SKM-1 treated with dmso at 0.1 percent for 144 hours (cell line): ENCODE data around the gene SPTLC1.
A peak's percentile ranks its signal among the peaks of the same experiment; 100 is the strongest.
"Not testable (repeated sequence)": the region's sequence is repeated elsewhere in the genome, so short reads cannot be mapped to it uniquely, and the experiment has no call there.

Source experiments
- DNase-seq: peaks from one replicate; lab custom pipeline; 2025; ENCODE audit not compliant: unreplicated experiment; lab: John Stamatoyannopoulos, UW

The SPTLC1 gene

DNA sequence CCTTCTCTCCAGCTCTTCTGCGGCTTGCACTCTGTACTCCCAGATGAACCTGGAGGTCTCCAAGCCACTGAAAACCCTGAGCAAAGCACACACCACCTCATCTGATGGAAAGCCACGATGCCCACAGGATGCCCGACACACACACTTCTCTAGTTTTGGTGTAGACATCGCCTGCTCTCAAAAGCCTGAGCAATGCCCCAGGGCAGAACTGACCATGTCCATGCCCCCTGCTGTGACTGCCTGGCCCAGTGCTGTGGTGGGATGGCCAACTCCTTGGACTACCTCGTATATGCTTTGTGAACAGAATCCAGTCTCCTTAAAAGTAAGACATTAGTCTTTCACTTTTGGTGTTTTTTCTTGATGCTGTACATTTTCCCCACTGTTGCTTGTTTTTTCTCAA, 81.2 kb downstream of the SPTLC1 start:
- DNase-seq, result no peak

DNA sequence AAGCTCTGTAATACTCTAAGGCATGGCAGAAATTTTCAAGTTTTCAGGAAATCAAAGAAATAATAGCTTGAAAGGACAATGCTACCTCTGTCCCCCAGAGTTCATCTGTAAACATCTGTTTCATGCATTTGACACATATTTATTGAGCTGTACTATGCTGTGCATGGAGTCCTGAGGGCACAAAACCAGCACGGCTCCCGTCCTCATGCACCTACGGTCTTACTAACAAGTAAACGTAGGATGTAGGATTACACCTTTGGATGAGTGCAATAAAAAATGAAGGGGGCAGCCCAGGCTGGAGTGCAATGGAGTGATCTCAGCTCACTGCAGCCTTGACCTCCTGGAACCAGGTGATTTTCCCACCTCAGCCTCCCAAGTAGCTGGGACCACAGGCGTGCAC, 81.9 kb downstream of the SPTLC1 start:
- no peak for DNase-seq

DNA sequence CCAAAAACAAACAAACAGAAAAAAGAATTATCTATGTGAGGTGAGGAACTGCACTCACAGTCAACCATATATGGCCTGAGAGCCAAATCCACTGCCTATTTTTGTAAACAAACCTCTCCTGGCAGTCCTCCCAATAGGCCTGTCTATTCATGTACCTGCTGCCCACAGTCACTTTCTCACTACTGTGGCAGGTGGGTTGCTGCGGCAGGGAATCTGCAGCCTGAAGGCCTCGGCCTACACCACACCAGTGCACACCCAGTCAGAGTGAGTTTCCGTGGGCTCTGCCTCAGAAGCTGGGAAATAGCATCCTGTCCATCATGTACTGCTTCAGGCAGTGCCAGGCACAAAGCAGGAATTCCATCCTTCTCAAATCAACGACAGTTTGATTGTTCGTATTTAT, 82.3 kb downstream of the SPTLC1 start:
- DNase-seq, result no peak

DNA sequence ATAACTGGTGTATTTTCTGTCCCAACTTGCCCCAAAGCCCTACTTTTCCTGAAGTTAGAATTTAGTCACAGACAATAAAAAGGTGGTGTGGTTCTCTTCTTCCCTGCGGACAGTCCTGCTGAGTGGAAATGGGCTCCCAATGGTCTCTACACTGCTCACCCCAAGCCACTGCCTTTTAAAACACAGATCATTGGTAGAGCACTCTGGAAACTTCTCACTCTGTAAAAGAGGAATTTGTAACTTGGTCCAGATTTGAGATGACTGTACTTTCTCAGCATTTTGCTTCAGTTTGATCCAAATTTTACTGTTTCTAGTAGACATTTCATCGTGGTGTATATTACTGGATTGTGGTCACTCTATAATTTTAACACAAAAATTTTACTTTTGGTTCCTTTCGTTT, 84.8 kb downstream of the SPTLC1 start:
- no peak for DNase-seq

DNA sequence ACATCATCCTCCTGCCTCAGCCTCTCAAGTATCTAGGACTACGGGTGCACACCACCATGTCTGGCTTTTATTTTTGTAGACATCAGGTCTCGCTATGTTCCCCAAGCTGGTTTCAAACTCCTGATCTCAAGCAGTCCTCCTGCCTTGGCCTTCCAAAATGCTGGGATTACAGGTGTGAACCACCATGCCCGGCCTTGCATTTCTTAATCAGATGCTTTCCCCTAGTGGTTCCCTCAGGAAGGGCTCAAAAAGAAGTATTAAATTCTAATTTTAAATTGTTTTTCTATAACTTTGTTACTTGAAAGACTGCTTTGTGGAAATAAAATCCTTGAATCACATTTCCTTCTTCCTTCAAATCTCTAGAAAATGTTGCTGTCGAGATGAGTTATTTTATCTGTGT, 85.7 kb downstream of the SPTLC1 start:
- no peak for DNase-seq

DNA sequence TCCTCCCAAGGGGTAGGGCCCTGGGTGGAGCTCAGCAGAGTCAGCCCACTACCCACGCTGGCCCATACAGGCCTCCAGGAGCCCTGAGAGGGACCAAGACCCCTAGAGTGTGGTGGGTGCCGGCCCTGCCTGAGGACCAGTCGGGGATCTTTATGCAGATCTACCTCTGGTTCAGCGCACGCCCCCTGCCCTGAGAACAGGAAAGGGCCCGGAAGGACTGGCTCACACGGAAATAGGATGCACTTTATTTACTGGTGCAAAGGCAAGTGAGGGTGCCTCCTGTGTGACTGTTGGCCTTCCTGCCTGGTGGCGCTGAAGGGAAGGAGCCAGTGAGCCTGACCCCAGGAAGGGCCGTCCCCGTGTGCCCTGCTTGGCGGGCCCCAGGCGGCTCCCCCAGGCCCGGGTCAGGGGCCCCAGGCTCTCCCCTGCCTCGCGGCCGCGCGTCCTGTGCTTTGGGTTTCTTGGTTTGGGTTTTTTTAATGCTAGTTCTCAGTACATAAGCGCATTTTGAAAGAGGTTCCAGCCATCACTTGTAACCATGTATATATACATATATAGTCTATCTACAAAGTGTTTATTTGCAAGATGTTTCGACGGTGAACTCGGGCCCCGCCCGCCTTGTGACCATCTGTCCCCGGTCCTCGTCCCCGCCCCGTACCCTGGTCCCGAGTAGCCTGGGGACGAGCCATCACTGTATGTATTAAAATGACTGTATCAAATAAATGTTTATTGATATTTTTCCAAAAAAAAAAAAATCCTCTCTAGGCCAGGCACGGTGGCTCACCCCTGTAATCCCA, 88.8 kb downstream of the SPTLC1 start:
- DNase-seq, result no peak

DNA sequence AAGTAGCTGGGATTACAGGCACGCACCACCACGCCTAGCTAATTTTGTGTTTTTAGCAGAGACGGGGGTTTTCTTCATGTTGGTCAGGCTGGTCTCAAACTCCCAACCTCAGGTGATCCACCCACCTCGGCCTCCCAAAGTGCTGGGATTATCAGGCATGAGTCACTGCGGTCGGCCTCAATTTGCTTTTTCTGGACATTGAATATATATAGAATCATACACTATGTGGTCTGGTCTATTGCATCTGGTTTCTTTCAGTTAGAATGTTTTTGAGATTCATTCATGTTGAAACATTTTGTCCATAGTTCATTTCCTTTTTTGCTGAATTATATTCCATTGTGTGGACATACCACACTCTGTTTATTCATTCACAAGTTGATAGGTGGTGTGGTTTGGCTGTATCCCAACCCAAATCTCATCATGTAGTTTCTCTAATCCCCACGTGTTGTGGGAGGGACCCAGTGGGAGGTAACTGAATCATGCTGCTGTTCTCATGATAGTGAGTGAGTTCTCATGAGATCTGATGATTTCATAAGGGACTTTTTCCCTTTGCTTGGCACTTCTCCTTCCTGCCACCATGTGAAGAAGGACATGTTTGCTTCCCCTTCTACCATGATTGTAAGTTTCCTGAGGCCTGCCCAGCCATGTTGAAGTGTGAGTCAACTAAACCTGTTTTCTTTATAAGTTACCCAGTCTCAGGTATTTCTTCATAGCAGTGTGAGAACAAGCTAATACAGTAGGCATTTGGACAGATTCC, 93.2 kb downstream of the SPTLC1 start:
- not testable (repeated sequence) for DNase-seq

DNA sequence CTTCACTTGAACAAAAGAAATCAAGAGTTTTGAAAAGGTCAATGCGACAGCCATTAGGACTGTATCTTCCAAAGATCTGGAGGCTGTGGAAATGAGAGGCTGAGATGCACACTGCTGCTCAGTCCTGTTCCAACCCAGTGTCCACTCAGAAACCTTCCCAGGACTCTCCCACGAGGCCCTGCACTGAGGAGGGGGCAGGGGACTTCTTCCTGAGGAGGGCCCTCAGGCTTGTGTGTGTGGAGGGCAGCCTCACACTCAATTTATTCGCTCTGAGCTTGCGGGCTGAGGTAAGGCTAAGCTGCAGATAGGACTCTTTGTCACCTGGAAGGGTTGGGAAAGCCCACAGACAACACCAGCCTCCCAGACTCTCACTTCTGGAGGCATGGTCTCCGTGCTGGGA, 95.6 kb downstream of the SPTLC1 start:
- DNase-seq, result no peak

DNA sequence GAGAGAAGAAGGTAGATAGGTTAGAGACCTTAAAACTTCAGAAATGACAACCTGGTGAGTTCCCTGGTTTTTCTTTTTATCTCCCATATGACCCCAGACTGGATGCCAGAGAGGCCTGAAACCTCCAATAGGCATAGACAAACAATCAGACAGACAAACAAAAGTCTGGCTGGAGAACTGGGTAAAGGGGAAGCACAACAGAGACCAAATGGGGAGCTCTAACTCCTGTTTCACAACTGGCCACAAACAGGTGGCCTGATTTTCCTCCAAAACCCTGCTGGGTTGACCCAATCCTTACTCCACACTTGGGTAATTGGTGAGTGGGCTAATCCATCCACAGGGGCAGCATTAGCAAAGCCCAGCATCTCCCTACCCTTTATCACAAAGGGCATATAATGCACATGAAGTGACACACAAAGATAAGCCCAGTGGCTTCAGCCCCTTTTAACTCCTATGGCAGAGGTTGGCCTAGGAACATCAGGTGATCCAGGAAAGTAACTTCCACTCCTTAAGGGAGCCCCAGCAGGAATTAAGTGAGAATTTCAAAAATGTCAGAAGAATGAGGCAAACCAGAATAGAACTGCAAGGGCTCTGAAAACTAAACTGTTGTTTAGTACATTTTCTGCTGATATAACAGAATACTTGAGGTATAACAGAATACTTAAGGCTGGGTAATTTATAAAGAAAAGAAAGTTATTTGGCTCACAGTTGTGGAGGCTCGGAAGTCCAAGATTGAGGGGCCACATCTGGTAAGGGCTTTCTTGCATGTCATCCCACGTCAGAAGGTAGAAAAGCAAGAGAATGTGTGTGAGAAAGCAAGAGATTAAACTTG, 104.3 kb downstream of the SPTLC1 start:
- peak; percentile 21 for DNase-seq

DNA sequence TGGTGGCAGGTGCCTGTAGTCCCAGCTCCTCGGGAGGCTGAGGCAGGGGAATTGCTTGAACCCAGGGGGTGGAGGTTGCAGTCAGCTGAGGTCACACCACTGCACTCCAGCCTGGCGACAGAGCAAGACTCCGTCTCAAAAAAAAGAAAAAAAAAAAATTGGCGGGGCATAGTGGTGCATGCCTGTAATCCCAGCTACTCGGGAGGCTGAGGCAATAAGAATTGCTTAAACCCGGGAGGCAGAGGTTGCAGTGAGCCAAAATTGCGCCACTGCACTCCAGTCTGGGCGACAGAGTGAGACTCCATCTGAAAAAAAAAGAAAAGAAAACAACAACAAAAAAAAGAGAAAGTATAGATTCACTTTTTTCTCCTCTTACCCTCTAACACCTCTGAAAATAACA, 105.0 kb downstream of the SPTLC1 start:
- peak; percentile 18 for DNase-seq

DNA sequence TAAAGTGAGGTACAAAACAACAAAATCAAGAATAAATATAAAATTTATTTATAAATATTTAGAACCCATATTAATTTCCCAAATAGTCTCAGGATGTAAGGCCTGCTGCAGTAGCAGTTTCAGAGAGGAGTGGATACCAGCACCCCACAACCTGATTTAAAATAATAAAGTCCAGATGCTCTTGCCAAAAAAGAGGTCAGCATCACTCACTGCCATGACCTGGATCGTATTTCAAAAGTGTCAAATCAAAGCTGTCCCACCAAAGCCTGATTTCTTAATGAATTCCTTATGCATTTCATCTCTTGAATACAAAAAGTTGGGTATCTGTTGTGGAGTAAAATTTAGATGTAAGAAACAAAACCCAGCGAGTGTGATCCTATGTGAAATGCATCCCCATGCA, 107.2 kb downstream of the SPTLC1 start:
- no peak for DNase-seq

DNA sequence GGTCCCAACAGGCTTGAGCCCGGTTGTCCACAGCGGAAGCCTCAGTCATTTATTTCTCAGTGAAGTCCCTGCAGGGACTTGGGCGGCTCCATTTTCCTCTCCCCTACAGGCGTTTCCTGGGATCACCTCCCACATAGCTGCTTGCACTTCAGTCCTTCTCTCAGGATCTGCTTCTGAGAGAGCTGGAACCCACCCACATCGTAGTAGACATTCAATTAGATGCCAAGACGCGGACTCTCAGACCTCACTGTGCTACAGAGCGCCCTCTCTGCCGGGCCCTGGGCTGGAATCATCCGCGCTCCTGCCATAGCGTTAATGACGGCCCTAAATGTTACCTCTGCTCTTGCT, 111.2 kb downstream of the SPTLC1 start:
- DNase-seq, result no peak

DNA sequence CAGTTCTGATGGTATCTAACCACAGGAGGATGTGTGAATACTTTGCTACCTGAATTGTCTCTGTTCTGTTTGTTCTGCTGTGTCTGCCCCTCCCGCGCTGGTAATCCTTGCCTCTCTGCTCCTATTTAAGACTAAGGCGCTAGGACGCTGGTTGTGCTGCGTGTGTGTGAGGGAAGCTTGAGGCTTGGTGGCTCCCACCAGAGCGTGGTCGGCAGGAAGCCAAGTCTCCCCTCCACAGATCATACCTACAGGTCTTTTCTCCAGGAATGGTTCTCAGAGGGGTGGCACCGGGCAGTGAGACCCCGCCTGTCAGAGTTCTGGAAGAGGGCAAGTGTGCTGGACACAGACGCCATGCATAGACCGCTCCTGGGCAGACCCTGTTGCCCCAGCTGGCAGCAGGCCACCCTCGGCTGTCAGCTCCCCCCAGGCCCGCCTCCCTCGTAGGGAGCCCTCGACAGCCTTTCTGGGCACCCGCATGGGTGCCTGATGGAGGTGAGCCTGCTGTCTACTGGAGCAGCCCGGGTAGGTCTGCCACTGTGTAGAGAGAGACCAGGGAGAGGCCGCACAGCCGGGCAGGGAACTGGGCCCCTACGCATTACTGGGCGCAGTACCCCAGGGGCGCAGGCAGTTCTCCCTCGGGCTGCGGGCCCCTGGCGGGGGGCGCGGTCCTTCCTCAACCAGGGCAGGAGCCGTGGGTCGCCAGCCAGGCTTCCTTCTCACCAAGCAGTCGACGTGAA, 111.7 kb downstream of the SPTLC1 start:
- no peak for DNase-seq

DNA sequence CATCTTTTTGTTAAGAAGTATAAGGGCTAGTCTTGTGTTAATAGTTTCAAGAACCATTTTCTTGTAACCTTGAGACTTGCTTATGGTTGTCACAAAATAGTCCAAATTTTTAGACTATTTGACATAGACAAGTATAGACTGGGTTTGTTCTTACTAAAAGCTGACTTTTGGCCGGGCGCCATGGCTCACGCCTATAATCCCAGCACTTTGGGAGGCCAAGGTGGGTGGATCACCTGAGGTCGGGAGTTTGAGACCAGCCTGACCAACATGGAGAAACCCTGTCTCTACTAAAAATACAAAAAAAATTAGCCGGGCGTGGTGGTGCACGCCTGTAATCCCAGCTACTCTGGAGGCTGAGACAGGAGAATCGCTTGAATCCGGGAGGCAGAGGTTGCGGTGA, 113.3 kb downstream of the SPTLC1 start:
- not testable (repeated sequence) for DNase-seq

DNA sequence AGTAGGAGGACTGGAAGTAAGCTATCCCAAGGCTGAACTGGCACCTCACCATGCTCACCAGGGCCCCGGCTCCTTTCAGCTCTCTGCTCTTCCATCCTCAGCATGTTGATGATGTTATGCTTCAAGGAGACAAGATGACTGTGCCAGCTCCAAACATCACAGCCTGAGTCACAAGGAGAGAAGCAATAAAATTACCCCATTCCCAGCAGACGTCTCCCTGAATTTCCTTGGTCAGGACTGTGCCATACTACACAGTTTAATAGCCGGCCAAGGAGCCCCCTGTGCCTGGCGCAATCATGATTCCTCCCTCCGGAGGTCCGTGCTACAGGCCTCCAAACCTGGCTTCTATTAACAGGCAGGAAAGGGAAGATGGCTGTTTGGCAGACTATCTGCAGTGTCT, 114.0 kb downstream of the SPTLC1 start:
- DNase-seq, result no peak

DNA sequence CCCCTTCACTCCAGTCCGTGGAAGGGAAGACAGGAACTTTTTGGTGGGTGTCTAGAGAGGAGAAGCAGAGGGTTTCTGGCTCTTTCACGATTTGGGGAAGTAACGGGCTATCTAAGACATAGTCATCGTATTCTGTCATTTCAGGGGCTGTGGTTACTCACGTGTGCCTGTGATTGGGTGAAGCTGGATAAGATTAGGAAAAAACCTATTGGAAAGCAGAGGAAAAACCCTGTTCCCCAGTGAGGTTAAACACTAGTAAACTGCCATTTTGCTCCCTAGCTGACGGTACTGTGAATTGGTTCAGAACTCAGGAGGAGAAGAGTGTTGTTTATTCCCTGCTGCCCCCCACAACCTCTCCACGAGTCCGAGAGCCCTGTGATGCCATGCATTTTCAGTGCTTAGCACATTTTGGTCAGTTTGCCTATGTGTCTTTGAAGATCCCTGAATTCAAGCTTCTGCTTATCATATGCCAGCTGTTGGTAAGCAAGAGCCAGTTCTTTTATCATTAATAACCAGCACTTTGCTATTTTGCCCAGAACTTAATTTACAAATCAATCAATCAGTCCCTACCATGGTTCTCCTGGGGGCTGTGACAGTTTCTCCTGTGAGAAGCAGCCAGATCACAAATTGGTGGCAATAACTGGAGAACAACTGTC, 120.1 kb downstream of the SPTLC1 start:
- DNase-seq, result peak; percentile 20

DNA sequence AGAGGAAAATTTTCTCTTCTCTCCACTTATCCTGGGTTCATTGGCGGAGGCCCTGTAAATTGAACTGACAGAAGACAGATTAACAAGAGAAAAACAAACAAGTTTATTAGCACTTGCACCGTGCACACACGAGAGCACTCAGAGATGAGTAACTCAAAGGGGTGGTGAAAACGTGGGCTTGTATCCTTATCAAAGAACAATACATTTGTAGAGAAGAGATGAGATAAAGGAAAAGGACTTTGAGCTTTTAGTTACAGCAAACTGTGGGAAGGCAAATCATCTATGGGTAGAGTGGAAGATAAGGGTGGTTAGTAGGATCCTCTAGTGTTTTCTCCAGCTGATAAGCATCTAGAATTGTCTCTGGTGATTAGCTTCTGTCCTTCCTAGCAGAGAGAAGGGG, 120.8 kb downstream of the SPTLC1 start:
- no peak for DNase-seq

DNA sequence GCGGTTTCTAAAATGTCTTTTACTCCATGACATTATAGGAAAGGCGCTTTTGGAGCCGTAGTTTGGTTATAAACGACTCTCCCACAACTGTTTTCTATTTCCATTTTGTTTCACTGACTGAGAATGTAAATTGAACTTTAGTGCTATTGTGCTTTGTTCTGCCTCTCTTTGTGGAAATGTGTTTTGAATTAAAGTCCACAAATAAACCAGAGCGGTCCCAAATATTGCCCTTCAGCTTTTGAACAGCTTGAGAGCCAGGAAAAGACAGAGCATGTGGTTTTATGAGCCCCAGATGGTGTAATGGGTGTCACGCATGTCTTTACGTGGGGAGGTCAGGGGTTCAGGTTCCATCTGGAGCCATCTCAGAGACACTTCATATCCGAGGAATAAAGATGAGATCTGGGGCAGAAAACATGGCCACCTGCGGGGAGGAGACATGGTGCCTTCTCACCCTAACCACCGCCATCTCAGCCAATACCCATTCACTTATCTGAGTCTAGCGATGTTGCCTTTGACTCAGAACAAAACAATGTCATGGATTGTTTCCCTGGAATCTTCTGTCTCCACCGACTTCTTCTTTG, 122.7 kb downstream of the SPTLC1 start:
- DNase-seq, result no peak

DNA sequence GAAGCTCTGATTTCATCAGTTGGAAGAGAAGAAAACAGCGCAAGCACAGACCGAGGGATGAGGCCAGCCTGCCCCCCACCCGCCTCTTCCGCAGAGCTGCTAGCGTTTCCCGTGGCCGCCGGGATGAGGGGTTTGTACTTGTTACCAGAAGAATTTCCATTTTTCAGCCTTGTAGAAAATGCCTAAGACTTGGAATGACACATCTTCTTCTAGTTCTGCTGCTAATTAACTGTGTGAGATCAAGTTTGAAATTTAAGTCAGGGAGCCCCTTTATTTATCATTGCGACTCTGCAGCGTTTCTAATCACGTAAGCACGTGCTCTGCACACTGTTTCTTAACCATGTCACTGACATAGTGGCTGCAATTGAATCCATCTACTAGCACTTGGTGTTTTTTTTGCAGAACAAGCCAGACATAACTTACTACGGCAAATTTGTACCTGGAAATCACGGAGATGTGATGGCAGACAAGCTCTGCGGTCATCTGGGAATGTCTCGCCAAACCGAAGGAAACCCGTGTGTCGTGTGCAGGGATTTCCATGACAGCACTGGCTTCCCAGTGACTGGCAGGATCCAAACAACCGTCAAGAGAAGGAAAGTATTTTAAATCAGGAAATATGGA, 123.4 kb downstream of the SPTLC1 start:
- no peak for DNase-seq

DNA sequence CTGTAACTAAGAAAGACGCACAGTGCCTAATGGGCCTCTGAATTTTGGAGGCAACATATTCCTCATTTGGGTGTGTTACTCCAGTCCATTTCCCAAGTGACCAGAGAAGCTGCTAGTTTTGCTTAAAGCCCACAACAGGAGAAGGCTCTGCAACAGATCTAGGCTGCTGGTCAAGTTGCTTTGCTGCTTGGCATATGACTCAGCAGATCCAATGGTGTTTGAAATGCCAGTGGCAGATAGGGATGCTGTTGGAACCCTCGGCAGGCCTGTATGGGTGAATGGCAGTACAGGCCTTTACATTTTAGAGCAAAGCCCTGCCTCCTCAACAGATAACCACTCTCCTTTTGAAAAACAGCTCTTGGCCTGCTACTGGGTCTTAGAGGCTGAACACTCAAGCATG, 129.0 kb downstream of the SPTLC1 start:
- DNase-seq, result no peak
